ENCODE results near the gene CCSAP.

CCSAP gene

GRCh38 chr1:229364207-229365065 lies 21.6 kb upstream of the CCSAP start:
- DNase-seq = no peak

- no peak for DNase-seq
Measured at GRCh38 chr1:229363723-229364122, 20.9 kb upstream of the CCSAP start.

GRCh38 chr1:229360420-229360819 lies 17.6 kb upstream of the CCSAP start:
- DNase-seq = no peak

GRCh38 chr1:229355661-229356060 lies 12.8 kb upstream of the CCSAP start:
- no peak for DNase-seq

DNA sequence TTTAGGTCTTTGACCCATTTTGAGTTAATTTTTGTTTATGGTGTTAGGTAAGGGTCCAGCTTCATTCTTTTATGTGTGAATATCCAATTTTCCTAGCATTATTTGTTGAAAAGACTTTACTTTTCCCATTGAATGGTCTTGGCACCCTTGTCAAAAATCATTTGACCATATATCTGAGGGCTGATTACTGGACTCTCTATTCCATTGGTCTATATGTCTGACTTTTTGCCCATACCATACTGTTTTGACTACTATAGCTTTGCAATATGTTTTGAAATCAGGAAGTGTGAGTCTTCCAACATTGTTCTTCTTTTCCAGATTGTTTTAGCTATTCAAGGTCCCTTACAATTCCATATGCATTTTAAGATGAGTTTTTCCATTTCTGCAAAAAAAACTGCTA lies 11.4 kb upstream of the CCSAP start:
- no peak for DNase-seq

DNA sequence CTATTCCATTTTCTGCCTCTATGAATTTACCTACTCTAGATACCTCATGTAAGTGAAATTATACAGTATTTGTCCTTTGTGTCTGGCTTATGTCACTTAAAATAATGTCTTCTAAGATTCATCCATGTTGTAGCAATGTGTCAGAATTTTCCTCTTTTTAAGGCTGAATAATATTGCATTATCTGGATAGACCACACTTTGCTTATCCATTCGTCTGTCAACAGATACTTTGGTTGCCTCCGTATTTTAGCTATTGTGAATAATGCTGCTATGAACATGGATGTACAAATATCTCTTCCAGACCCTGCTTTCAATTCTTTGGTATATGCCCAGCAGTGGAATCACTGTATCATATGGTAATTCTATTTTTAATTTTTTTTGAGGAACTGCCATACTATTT lies 10.1 kb upstream of the CCSAP start:
- DNase-seq = no peak

DNA sequence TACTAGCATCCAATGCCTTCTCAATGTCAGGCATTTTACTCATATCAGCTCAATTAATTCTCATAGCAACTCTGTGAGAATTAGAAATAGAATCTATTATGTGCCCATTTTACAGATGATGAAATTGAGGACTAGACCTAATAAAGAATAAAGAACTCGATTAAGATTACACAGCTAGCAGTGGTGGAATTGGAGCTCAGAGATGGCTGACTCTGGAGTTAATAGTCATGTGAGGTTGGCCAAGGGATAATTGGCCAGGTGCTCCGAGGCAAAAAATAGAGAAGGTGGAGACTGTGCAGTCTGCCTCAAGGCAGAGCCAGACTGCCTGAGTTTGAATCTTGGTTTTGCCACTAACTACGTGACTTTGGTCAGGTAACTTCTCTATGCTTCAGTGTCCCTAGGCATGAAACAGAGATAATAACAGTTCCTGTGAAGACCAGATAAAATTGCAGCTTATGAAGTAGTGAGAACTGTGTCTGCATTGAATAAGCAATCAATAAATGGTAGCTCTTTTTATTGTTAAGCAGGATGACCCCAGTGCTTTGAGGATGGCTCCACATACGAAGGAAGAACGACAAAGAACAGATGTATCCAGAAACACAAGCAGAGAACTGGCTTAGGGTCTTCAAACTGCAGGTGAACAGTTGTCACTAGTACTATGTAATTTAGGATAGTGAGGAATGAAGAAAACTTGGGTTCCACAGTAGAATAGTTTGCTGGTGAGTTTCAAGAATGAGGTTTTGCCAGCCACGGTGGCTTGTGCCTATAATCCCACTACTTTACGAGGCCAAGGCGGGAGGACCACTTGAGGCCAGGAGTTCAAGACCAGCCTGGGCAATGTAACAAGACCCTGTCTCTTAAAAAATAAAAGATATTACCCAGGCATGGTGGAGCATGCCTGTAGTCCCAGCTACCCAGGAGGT lies 6.9 kb upstream of the CCSAP start:
- no peak for DNase-seq

DNA sequence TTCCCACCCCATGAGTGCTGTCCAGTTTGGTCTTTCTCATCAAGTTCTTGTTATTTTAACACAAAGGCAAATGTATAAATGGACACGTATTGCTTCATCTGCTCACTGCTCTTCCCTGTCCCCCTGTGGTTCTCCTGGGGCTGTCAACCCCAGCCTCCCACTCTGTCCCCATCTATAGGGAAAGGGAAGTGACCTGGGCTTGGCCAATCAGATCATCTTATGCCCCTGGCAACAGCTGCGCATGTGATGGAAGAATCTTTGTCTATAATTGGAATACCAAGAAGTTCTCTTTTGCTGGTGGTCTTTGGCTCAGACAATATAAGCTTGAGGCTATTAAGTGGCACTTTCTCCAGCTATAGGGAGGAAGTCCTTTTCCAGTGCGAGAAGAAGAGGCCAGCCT lies 4.7 kb upstream of the CCSAP start:
- no peak for DNase-seq

GRCh38 chr1:229344937-229345684 lies 2.3 kb upstream of the CCSAP start:
- no peak for DNase-seq

DNA sequence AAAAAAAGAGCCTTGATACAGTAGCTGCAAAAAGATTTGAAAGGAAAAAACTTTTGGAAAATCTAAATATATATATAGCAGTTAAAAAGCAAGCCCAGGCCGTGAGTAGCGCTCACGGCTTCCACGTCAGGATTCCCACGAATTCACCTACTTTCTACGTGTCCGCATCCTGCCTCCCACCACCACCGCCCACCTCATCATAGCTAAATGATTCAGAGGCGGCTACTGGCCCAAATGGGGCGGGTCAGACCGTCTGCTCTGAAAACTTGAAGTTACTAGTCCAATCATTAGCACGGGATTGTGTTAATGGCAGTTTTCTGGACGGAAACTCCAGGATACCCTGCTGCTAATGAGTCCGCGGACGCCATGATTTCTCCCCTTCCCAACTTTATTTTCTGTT lies 1.3 kb upstream of the CCSAP start:
- DNase-seq = no peak

- DNase-seq = peak; percentile 88
Measured at GRCh38 chr1:229341774-229342655, 832 bp downstream of the CCSAP start.

GRCh38 chr1:229340496-229340895 lies 2.4 kb downstream of the CCSAP start:
- no peak for DNase-seq

- peak; percentile 51 for DNase-seq
Measured at GRCh38 chr1:229339520-229339919, 3.3 kb downstream of the CCSAP start.

- no peak for DNase-seq
Measured at GRCh38 chr1:229339086-229339485, 3.8 kb downstream of the CCSAP start.

DNA sequence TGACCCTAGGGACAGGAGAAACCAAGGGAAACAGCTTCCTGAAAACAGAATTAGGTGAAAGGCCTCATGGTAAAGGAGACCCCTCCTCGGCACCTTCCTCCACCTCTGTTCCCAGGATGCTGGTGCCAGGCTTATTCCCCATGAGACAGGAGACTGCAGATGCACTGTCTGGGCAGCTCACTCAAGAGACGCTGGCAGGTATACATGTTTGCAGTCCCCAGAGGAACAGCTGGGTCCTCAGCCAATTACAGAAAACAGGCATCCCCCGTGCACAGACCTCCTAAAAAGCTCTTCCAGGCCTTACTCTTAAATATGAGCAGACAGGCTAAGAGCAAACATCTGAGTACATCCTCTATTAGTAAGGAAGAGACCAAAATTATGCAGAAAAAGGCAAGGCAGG lies 6.5 kb downstream of the CCSAP start:
- no peak for DNase-seq

DNA sequence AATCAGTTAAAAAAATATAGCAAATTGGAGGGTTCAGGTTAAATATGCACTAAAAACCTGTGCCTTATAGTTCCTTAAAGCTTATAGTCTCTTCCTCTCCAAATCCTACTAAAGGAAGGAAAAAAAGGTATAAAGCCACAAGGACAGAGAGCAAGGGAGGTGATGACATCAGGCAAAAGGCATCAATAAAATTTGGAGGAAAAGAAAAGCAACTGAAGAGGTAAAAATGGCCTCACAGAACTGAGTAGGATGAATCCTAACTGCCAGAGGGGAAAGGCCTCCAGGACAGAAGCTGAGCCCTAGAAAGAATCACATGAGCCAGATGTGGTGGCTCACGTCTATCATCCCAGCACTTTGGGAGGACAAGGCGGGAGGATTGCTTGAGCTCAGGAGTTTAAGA lies 8.1 kb downstream of the CCSAP start:
- DNase-seq = no peak

DNA sequence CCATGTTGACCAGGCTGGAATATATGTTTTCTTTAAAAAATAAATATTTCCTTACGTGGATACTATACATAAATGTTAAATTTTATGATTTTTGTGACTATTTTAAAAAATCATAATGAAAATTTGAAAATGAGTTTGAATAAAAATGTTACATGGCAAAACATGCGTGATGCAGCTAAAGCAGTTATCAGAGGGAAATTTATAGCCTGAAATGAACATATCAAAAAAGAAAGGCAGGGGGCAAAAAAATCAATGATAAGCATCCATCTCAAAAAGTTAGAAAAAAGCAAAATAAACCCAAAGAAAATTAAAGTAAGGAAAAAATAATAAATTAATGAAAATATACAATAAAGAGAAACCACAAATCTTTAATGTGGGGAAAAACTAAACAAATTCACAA lies 8.6 kb downstream of the CCSAP start:
- DNase-seq = no peak

DNA sequence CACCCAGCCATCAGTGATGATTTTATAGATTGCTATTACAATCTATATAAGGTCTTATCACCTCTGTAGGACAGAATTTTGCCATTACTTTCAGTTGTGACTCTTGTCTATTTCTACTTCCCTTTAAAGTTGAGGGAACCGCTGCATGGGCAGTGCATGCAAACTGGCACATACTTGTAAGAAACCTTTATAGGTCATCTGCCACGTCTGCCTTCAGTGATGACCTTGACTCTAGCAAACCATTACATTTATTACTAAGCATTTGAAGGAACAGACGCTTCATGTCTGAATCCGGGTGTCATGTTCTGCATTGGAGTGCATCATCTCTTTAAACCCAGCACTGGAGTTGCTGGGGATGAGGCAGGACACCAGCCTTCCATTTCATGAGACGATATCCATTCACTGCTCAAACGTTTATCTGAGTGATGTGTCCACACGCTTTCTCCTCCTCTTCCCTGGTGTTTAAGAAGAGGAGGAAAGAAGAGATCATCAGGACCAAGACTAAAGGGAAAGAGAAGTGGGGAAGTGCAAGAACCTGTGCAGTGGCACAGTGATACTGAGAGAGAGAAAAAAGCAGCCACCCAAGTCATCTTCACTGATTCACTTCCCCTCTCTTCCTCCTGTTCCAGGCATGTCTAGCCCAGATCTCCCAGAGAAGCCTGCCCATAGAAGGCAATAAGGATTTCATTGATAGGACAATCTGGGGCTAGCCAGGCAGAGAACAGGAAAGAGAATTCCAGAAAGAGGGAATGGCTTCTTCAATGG lies 14.1 kb downstream of the CCSAP start:
- no peak for DNase-seq

DNA sequence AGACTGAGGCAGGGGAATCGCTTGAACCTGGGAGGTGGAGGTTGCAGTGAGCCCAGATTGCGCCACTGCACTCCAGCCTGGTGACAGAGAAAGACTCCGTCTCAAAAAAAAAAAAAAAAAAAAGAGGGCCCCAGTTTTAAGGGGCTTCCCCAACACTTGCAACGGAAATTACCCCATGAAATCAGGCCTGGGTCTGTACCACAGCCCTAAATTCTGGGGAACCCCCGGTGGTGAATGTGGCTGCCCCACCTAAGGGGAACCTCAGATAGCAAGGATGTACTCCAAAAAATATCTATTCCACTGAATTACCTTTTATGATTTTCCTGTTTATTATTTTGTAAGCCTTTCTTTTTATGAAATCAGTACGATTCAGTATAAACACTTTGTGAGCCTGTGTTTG lies 15.1 kb downstream of the CCSAP start:
- DNase-seq = peak; percentile 21

DNA sequence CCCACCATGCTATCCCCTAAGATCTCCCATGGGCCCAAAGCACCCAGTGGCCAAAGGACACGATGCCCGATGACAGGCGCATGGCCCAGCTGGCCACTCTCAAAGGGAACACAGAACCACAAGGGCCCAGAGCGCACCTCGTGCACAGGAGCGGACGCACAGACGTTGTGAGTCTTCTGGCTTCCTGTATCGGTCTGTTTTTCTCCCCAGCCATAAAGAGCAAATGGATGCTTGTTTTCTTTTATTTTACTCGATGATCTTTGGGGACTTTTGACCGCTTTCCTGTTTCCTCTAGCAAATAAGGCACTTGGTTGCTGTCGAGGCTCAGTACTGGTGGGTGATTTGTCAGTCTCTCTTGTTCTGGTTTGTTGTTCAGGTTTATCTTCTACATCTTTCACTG lies 16.2 kb downstream of the CCSAP start:
- no peak for DNase-seq

DNA sequence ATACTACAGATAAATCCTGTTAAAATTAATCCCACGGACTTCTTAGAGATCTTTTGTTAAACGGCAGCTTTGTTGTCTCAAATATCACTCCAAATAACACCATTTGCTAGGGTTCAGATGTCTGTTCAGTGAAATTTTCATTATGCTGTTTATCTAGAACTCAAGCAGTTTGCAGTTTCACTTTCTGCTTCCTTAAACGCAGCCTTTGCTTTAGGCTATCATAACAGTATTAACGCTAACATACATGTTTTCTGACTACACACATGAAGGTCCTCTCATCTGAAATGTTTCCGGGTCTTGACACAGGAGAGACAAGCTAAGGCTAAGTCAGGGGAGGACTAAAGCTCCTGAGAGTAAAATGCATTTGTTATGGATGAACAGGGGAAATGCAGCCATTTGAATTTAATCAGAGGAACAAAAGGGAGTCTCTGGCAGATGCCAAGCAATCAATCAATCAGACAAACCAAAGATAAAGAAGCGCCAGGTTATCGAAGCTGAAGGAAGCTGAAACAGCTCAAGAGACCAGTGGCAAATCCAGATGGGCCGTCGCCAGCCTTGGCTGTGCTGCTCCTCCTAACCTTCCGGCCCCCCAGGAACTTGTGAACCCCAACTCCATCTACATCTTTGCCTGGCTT lies 16.9 kb downstream of the CCSAP start:
- no peak for DNase-seq

All from activated CD4-positive, alpha-beta T cell treated with anti-CD3 and anti-CD28 coated beads, Interleukin-2, Interleukin-6, amounts not matched to agents 100 ng/mL and 50 ng/mL, durations not matched to agents 16 hours and 8 hours (primary cell).